HepG2 (cell line): ENCODE measurements around the gene MCF2L. TPM values are rescaled to one million over a fixed set of nuclear protein-coding genes. Genes with fewer than 3 reads are reported as not detected.

Experiments used
- ATAC-seq: fragments of 200-7000 bp; cut with Tn5 transposase; 3 replicates; pipeline ENCODE4 v1.9.1; 2020; ENCODE audit warnings: mild to moderate bottlenecking, moderate library complexity
- BruUV-seq: library from RNA; stranded (reverse); fragments of 400-500 nt; replicated peaks from 2 replicates; lab custom pipeline; 2021; lab: Mats Ljungman, UMichigan
- CTCF ChIA-PET: fragments of 300-600 bp; formaldehyde crosslinking; extraction: SDS; loops from one replicate; lab custom pipeline; 2021; ENCODE audit warnings: low total read pairs, inconsistent platforms, low intra/inter-chr PET ratio; lab: Yijun Ruan, JAX
- POLR2A ChIA-PET: fragments of 350-600 bp; sonication (Branson Sonifier 250); formaldehyde crosslinking; loops from one replicate; lab custom pipeline; 2020; ENCODE audit warnings: antibody characterized with exemption, inconsistent platforms; lab: Yijun Ruan, JAX
- DNase-seq: peaks from one replicate; pipeline ENCODE4 v3.0.0-alpha.2; 2015; ENCODE audit warnings: low spot score
- FAIRE-seq: peaks from 3 replicates; lab custom pipeline; 2011; peaks lifted over from hg19 to GRCh38; lab: Jason Lieb, UNC
- H2AFZ ChIP-seq: one replicate; pipeline ENCODE4 v1.6.1; 2011; ENCODE audit warnings: low read length, inconsistent platforms
- H3K27ac ChIP-seq: fragments of 300-600 bp; 3 replicates; pipeline ENCODE4 v1.8.0; 2011; ENCODE audit warnings: mixed run types, mild to moderate bottlenecking, mixed read lengths, low read length, inconsistent platforms; ENCODE audit not compliant: insufficient read depth; ENCODE audit errors: extremely low read length
- H3K27me3 ChIP-seq, 2 experiments: fragments of 200-600 bp in 1 of 2; 2 replicates in 1 of 2; 3 replicates in 1 of 2; pipeline versions ENCODE4 v1.6.0 to v1.8.0; 2011; ENCODE audit warnings: low read length in 2 of 2, mild to moderate bottlenecking in 2 of 2, moderate library complexity in 2 of 2, inconsistent platforms in 1 of 2; ENCODE audit not compliant: insufficient read depth in 2 of 2, control insufficient read depth in 1 of 2
- H3K36me3 ChIP-seq, 2 experiments: fragments of 200-600 bp in 1 of 2; replicated peaks in 1 of 2; 2 replicates in 1 of 2; 3 replicates in 1 of 2; pipeline versions ENCODE4 v1.5.1 to v1.8.0; 2011; ENCODE audit warnings: low read length in 2 of 2, inconsistent platforms in 1 of 2; ENCODE audit not compliant: insufficient read depth in 2 of 2, control insufficient read depth in 1 of 2
- H3K4me1 ChIP-seq: 2 replicates; pipeline ENCODE4 v1.5.1; 2012; ENCODE audit warnings: low read length, inconsistent platforms; ENCODE audit not compliant: insufficient read depth
- H3K4me2 ChIP-seq: 2 replicates; pipeline ENCODE4 v1.6.0; 2011; ENCODE audit warnings: low read depth, low read length, inconsistent platforms
- H3K4me3 ChIP-seq, 3 experiments: fragments of 200-600 bp in 1 of 3; sonication (generic), shearing (Covaris generic) in 1 of 3; replicated peaks in 1 of 3; 2 replicates each; pipeline ENCODE4 v1.5.1; 2011 to 2016; ENCODE audit warnings: low read length in 3 of 3, inconsistent platforms in 2 of 3, low read depth in 2 of 3, mild to moderate bottlenecking in 2 of 3, control low read depth in 1 of 3, mixed read lengths in 1 of 3; ENCODE audit not compliant: insufficient read depth in 1 of 3
- H3K79me2 ChIP-seq: one replicate; pipeline ENCODE4 v1.6.1; 2011; ENCODE audit warnings: low read length, inconsistent platforms; ENCODE audit not compliant: insufficient read depth
- H3K9ac ChIP-seq: 2 replicates; pipeline ENCODE4 v1.6.0; 2011; ENCODE audit warnings: mild to moderate bottlenecking, low read depth, low read length, inconsistent platforms; ENCODE audit not compliant: insufficient read depth
- H3K9me3 ChIP-seq: 2 replicates; pipeline ENCODE4 v1.5.1; 2012; ENCODE audit warnings: mild to moderate bottlenecking, low read length
- H4K20me1 ChIP-seq: 2 replicates; pipeline ENCODE4 v1.6.0; 2011; ENCODE audit warnings: inconsistent platforms, mild to moderate bottlenecking, low read length, moderate library complexity; ENCODE audit not compliant: insufficient read depth
- AKAP8 ChIP-seq: sonication (generic); formaldehyde crosslinking; IDR thresholded peaks from 2 replicates; pipeline ENCODE4 v1.5.1; 2020; ENCODE audit warnings: mild to moderate bottlenecking, missing genetic modification reagents
- GTF2F1 ChIP-seq: fragments of 150-350 bp; IDR thresholded peaks from 2 replicates; pipeline ENCODE4 v1.6.1; 2014; ENCODE audit warnings: low read length
- MAFK ChIP-seq, 2 experiments: IDR thresholded peaks in 1 of 2; conservative IDR thresholded peaks in 1 of 2; 2 replicates each; pipeline ENCODE4 v1.6.1; 2011; ENCODE audit warnings: improper control_type of control experiment in 2 of 2, low read length in 2 of 2
- MIER2 ChIP-seq: IDR thresholded peaks from 2 replicates; pipeline ENCODE4 v1.6.1; 2016; ENCODE audit warnings: missing biosample characterization, missing genetic modification reagents
- NCOA1 ChIP-seq: sonication (generic); formaldehyde crosslinking; IDR thresholded peaks from 2 replicates; pipeline ENCODE4 v1.9.0; 2021; ENCODE audit warnings: missing genetic modification reagents
- NKX3-1 ChIP-seq: sonication (generic); formaldehyde crosslinking; IDR thresholded peaks from 2 replicates; pipeline ENCODE4 v1.5.0; 2020; ENCODE audit warnings: missing genetic modification reagents
- ZBTB1 ChIP-seq: sonication (generic); formaldehyde crosslinking; IDR thresholded peaks from 2 replicates; pipeline ENCODE4 v1.4.0; 2020; ENCODE audit warnings: missing genetic modification reagents, borderline replicate concordance
- ZIK1 ChIP-seq: sonication (generic); formaldehyde crosslinking; IDR thresholded peaks from 2 replicates; pipeline ENCODE4 v1.5.0; 2020; ENCODE audit warnings: mild to moderate bottlenecking, low read depth, missing genetic modification reagents, borderline replicate concordance
- ZMYM2 ChIP-seq: sonication (generic); formaldehyde crosslinking; IDR thresholded peaks from 2 replicates; pipeline ENCODE4 v1.8.0; 2022; ENCODE audit warnings: mild to moderate bottlenecking, missing genetic modification reagents
- ZMYM3 ChIP-seq: sonication (generic); formaldehyde crosslinking; IDR thresholded peaks from 2 replicates; pipeline ENCODE4 v1.5.1; 2020; ENCODE audit warnings: mild to moderate bottlenecking, missing genetic modification reagents
- ZNF143 ChIP-seq: sonication (generic); formaldehyde crosslinking; IDR thresholded peaks from 2 replicates; pipeline ENCODE4 v1.4.0; 2020; ENCODE audit warnings: missing genetic modification reagents
- ZNF296 ChIP-seq: sonication (generic); formaldehyde crosslinking; conservative IDR thresholded peaks from 2 replicates; pipeline ENCODE4 v1.5.0; 2020; ENCODE audit warnings: mild to moderate bottlenecking, missing genetic modification reagents
- ZNF34 ChIP-seq: sonication (generic); formaldehyde crosslinking; IDR thresholded peaks from 2 replicates; pipeline ENCODE4 v1.4.0; 2020; ENCODE audit warnings: mild to moderate bottlenecking, missing genetic modification reagents, borderline replicate concordance
- ZNF546 ChIP-seq: sonication (generic); formaldehyde crosslinking; conservative IDR thresholded peaks from 2 replicates; pipeline ENCODE4 v1.8.1; 2023; ENCODE audit warnings: mild to moderate bottlenecking, missing genetic modification reagents
- ZNF776 ChIP-seq: sonication (generic); formaldehyde crosslinking; IDR thresholded peaks from 2 replicates; pipeline ENCODE4 v1.4.0; 2020; ENCODE audit warnings: mild to moderate bottlenecking, missing genetic modification reagents
- ZNF777 ChIP-seq: sonication (generic); formaldehyde crosslinking; IDR thresholded peaks from 2 replicates; pipeline ENCODE4 v1.4.0; 2020; ENCODE audit warnings: missing genetic modification reagents
- ZSCAN22 ChIP-seq: sonication (generic); formaldehyde crosslinking; IDR thresholded peaks from 2 replicates; pipeline ENCODE4 v1.4.0; 2020; ENCODE audit warnings: mild to moderate bottlenecking, missing genetic modification reagents
- WGBS: methylation state at CpG from one replicate; pipeline ENCODE4 v1.1.6; 2017; ENCODE audit warnings: low lambda C conversion rate; 5-methylcytosine and 5-hydroxymethylcytosine counted together
- in situ Hi-C: cut with HindIII; loops from 2 replicates; pipeline ENCODE4 v1.10.0; 2017; ENCODE audit warnings: low pct_unique_long_range_greater_than_20kb; ENCODE audit not compliant: extremely low pct_ligation_motif_present
- intact Hi-C: fragments of 100-400 bp; cut with micrococcal nuclease; formaldehyde crosslinking; loops from one replicate; pipeline ENCODE4 v1.10.0; 2022; ENCODE audit not compliant: unreplicated experiment
- polyA plus RNA-seq, 8 experiments: library from polyadenylated mRNA; depleted of rRNA in 3 of 8; stranded (reverse) in 7 of 8; unstranded in 1 of 8; fragments of >200 nt; fragmentation: Illumina TruSeq in 4 of 8; extraction: Trizol in 4 of 8; gene quantifications; 2 replicates each; pipeline versions ENCODE4 v1.2.1 to v1.2.3, GENCODE V29; 2011 to 2016; ENCODE audit warnings: low read depth in 4 of 8, missing spikeins in 1 of 8, mixed read lengths in 1 of 8; ENCODE audit not compliant: insufficient read depth in 1 of 8
- total RNA-seq, 5 experiments: library from RNA; depleted of rRNA; stranded (reverse); fragments of >200 nt; fragmentation: Illumina TruSeq; extraction: Trizol; gene quantifications; 2 replicates each; pipeline ENCODE4 v1.2.3, GENCODE V29; 2016; ENCODE audit warnings: low read depth in 1 of 5
- TF ChIP-seq, protein P1 (sequence below): sonication (generic); formaldehyde crosslinking; IDR thresholded peaks from 2 replicates; pipeline ENCODE4 v1.4.0; 2020; ENCODE audit warnings: mild to moderate bottlenecking, missing genetic modification reagents
- TF ChIP-seq, protein P2 (sequence below): sonication (generic); formaldehyde crosslinking; IDR thresholded peaks from 2 replicates; pipeline ENCODE4 v1.4.0; 2020; ENCODE audit warnings: missing genetic modification reagents

Gene MCF2L
- total and polyA plus RNA-seq, 2 of the 13 experiments (the other 11 are each of a cell fraction or from before 2014, with no cell fraction given) = 19.4 to 28.4 TPM

- TF ChIP-seq MAFK (conservative IDR thresholded peaks at IDR 0.05 in 1 of 2, IDR thresholded peaks at IDR 0.05 in 1 of 2; ENCODE audit: low read length in 2 of 2) = no peak
- TF ChIP-seq NCOA1 (CRISPR knock-in tag) = no peak
- TF ChIP-seq ZIK1 (CRISPR knock-in tag) = no peak
- TF ChIP-seq, protein P1, sequence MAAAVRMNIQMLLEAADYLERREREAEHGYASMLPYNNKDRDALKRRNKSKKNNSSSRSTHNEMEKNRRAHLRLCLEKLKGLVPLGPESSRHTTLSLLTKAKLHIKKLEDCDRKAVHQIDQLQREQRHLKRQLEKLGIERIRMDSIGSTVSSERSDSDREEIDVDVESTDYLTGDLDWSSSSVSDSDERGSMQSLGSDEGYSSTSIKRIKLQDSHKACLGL (CRISPR knock-in tag) = no peak
- TF ChIP-seq ZNF34 = no peak
- TF ChIP-seq, all 625 proteins: peak for 78
Observed at GRCh38 chr13:112931028-112931934, 37.7 kb upstream of the MCF2L start (continued).

GRCh38 chr13:112932971-112933370 is 36.0 kb upstream of the MCF2L start:
- Histone ChIP-seq H3K36me3 (no peaks in the 10 kb centered on the region), H3K4me1 (peaks cover 42% of the 10 kb centered on the region), H3K4me2 (no peak overlapping the region), H4K20me1 (no peaks in the 10 kb centered on the region; the same call in 1 of the 2 replicates), H3K9me3 (no peaks in the 10 kb centered on the region), H3K27ac (no peak overlapping the region), H3K9ac (no peak overlapping the region), H3K27me3 (no peaks in the 10 kb centered on the region), H2AFZ (no peak overlapping the region), H3K4me3 (no peak overlapping the region), H3K79me2 (no peaks in the 10 kb centered on the region)
- BruUV-seq = no TSS peak
- DNase-seq (no peak), FAIRE-seq (no peak), ATAC-seq (no peak)
- TF ChIP-seq ZMYM3 (CRISPR knock-in tag) (no peak), ZBTB1 (no peak), GTF2F1 (no peak), ZNF546 (no peak), ZNF777 (CRISPR knock-in tag) (no peak), AKAP8 (CRISPR knock-in tag) (no peak), ZSCAN22 (no peak), MIER2 (CRISPR knock-in tag) (no peak), NKX3-1 (no peak), ZNF143 (CRISPR knock-in tag) (no peak), ZNF296 (CRISPR knock-in tag) (no peak), ZMYM2 (CRISPR knock-in tag) (no peak), ZNF776 (no peak)
- TF ChIP-seq, protein P2, sequence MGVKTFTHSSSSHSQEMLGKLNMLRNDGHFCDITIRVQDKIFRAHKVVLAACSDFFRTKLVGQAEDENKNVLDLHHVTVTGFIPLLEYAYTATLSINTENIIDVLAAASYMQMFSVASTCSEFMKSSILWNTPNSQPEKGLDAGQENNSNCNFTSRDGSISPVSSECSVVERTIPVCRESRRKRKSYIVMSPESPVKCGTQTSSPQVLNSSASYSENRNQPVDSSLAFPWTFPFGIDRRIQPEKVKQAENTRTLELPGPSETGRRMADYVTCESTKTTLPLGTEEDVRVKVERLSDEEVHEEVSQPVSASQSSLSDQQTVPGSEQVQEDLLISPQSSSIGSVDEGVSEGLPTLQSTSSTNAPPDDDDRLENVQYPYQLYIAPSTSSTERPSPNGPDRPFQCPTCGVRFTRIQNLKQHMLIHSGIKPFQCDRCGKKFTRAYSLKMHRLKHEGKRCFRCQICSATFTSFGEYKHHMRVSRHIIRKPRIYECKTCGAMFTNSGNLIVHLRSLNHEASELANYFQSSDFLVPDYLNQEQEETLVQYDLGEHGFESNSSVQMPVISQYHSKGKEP = no peak
- in situ Hi-C loops (no loop called here), intact Hi-C loops (no loop called here)
- ChIA-PET CTCF (no interaction called here), POLR2A (no interaction called here)
- WGBS = 81% methylated on average over 9 of the region's 9 CpGs
